Right lung (tissue), 5 donors: ENCODE results near the gene AHSG. TPM values are rescaled to one million over a fixed set of nuclear protein-coding genes. Genes with fewer than 3 reads are reported as not detected.

Experiments
- polyA plus RNA-seq, 5 donors: library from polyadenylated mRNA; unstranded; fragments of 120-200 nt; gene quantifications; one replicate each; pipeline versions ENCODE4 v1.2.1 to v1.2.3, GENCODE V29; 2013; ENCODE audit warnings: inconsistent platforms in 1 of 5, low replicate concordance in 1 of 5; ENCODE audit not compliant: insufficient read length in 5 of 5, insufficient read depth in 1 of 5

The AHSG gene
- polyA plus RNA-seq, 5 donors: 0.15 to 35.6 TPM; not detected in 3

Other genes with a start within 250 kb of the AHSG start
- 10 to 100 TPM in 3 of 5 donors, 1 to 10 TPM in 2; 8.0 to 10.8 (median 10.4) TPM for gene CRYGS, start 68.7 kb upstream of the AHSG start, polyA plus RNA-seq
- 10 to 100 TPM; 16.7 to 22.1 (median 19.6) TPM for gene TBCCD1, start 45.7 kb upstream of the AHSG start, polyA plus RNA-seq
- 10 to 100 TPM; 58.1 to 70.7 (median 61.3) TPM for gene DNAJB11, start 42.3 kb upstream of the AHSG start, polyA plus RNA-seq
- gene FETUB, start 27.3 kb downstream of the AHSG start, polyA plus RNA-seq: under 1 TPM in 1 of 5 donors, not detected in 4; 0.33 TPM
- gene HRG, start 53.0 kb downstream of the AHSG start, polyA plus RNA-seq: 1 to 10 TPM in 1 of 5 donors, under 1 TPM in 3, not detected in 1; 0.09 to 1.1 (median 0.11) TPM
- 1 to 10 TPM in 1 of 5 donors, under 1 TPM in 1, not detected in 3; 0.90 to 4.1 TPM for gene KNG1, start 104.3 kb downstream of the AHSG start, polyA plus RNA-seq
- 100 to 1,000 TPM; 712 to 981 (median 857) TPM for gene EIF4A2, start 170.5 kb downstream of the AHSG start, polyA plus RNA-seq
- 10 to 100 TPM; 40.7 to 56.6 (median 49.2) TPM for gene RFC4, start 193.4 kb downstream of the AHSG start, polyA plus RNA-seq
- under 1 TPM; 0.03 to 0.07 (median 0.05) TPM for gene ADIPOQ, start 229.7 kb downstream of the AHSG start, polyA plus RNA-seq